Neural progenitor cell (in vitro differentiated cells): Measurements from ENCODE around the gene TCHP. TPM values are rescaled to one million over a fixed set of nuclear protein-coding genes. Genes with fewer than 3 reads are reported as not detected.

ENCODE experiments used
- DNase-seq: peaks from one replicate; pipeline ENCODE4 v3.0.0-alpha.2; 2016; ENCODE audit warnings: low spot score
- H2AFZ ChIP-seq: fragments of 200-600 bp; sonication (generic); replicated peaks from 2 replicates; pipeline ENCODE4 v1.6.1; 2016; ENCODE audit warnings: antibody characterized with exemption
- H3F3A ChIP-seq: fragments of 200-600 bp; sonication (generic); 2 replicates; pipeline ENCODE4 v1.6.1; 2016; ENCODE audit warnings: antibody characterized with exemption, low read depth
- H3K27ac ChIP-seq: fragments of 200-600 bp; sonication (generic); 2 replicates; pipeline ENCODE4 v1.5.1; 2016; ENCODE audit warnings: mild to moderate bottlenecking
- H3K27me3 ChIP-seq: fragments of 200-600 bp; sonication (generic); 2 replicates; pipeline ENCODE4 v1.6.1; 2016; ENCODE audit warnings: mild to moderate bottlenecking, moderate library complexity
- H3K36me3 ChIP-seq: fragments of 200-600 bp; sonication (generic); 2 replicates; pipeline ENCODE4 v1.5.1; 2016
- H3K4me1 ChIP-seq: fragments of 200-600 bp; sonication (generic); 2 replicates; pipeline ENCODE4 v1.6.1; 2016; ENCODE audit warnings: mixed run types
- H3K4me2 ChIP-seq: fragments of 200-600 bp; sonication (generic); 2 replicates; pipeline ENCODE4 v1.6.1; 2016
- H3K4me3 ChIP-seq: fragments of 200-600 bp; sonication (generic); 2 replicates; pipeline ENCODE4 v1.5.1; 2016
- H3K79me2 ChIP-seq: fragments of 200-600 bp; sonication (generic); 2 replicates; pipeline ENCODE4 v1.6.1; 2016; ENCODE audit warnings: low read depth
- H3K9ac ChIP-seq: fragments of 200-600 bp; sonication (generic); 2 replicates; pipeline ENCODE4 v1.6.1; 2016
- H3K9me3 ChIP-seq: fragments of 200-600 bp; sonication (generic); 2 replicates; pipeline ENCODE4 v1.5.1; 2016; ENCODE audit warnings: low read depth
- H4K20me1 ChIP-seq: fragments of 200-600 bp; sonication (generic); 2 replicates; pipeline ENCODE4 v1.6.1; 2016; ENCODE audit warnings: low read depth
- H3K27ac Mint-ChIP-seq: 3 replicates; pipeline ENCODE4 v1.8.0; 2021; ENCODE audit warnings: mixed read lengths
- H3K27me3 Mint-ChIP-seq: 2 replicates; pipeline ENCODE4 v1.8.0; 2022; ENCODE audit warnings: low read depth, mild to moderate bottlenecking, inconsistent platforms, moderate library complexity, mixed read lengths; ENCODE audit not compliant: insufficient read depth
- H3K36me3 Mint-ChIP-seq: 3 replicates; pipeline ENCODE4 v1.8.0; 2021; ENCODE audit warnings: mixed read lengths
- H3K4me1 Mint-ChIP-seq: 3 replicates; pipeline ENCODE4 v1.8.0; 2021; ENCODE audit warnings: mixed read lengths
- H3K4me3 Mint-ChIP-seq: 3 replicates; pipeline ENCODE4 v1.8.0; 2021; ENCODE audit warnings: mild to moderate bottlenecking, moderate library complexity, mixed read lengths
- H3K9me3 Mint-ChIP-seq: 3 replicates; pipeline ENCODE4 v1.8.0; 2020; ENCODE audit warnings: mixed read lengths
- CTCF ChIP-seq: fragments of 200-600 bp; sonication (generic); IDR thresholded peaks from 2 replicates; pipeline ENCODE4 v1.5.1; 2017; ENCODE audit warnings: antibody characterized with exemption, mild to moderate bottlenecking
- EZH2 ChIP-seq: fragments of 200-600 bp; sonication (generic); IDR thresholded peaks from 2 replicates; pipeline ENCODE4 v1.6.1; 2017; ENCODE audit warnings: antibody characterized with exemption, mild to moderate bottlenecking, moderate library complexity
- EZH2phosphoT487 ChIP-seq: fragments of 200-600 bp; sonication (generic); IDR thresholded peaks from 2 replicates; pipeline ENCODE4 v1.6.1; 2017; ENCODE audit warnings: antibody characterized with exemption
- total RNA-seq: library from RNA; depleted of rRNA; stranded (reverse); fragments of >200 nt; gene quantifications from 2 replicates; pipeline ENCODE4 v1.2.3, GENCODE V29; 2015; ENCODE audit warnings: low replicate concordance

The TCHP gene
- total RNA-seq, 1 donor from 2014 or later, result 15.2 TPM

DNA sequence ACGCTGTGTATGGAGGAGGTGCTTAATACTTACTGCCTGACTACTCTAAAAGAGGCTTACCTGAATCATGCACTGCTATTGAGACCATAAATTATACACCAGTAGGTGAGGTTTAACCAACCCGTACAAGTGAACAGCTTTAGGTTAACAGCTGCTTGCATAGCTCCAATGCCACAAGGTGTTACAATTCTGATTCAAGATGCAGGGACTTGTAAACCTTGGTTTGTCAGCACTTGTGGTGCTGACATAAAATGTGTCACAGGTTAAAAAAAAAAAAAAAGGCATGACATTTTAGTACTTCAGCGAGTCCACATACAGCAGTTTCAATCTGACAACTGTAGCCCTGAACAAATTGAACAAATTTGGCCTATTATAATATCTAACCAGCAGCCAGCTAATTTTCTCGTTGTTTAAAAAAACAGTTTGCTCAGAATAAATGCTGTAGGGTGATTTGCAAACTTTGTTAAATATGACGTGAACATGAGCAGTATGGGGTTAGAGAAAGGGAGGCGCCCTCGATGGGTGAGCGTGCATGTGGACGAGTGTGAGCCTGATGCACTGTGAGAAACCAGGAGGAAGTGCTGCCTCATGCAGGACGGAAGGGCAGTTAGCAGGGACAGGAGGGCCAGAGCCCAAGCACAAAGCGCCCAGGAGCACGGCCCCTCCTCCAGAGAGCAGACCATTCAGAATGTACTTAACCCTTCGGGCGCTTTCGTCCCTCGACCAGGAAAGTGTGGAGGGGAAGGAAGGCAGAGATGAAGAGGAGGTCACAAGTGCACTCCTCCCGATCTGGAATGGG lies 44.7 kb downstream of the TCHP start:
- Histone ChIP-seq H3K9ac (no peak overlapping the region), H4K20me1 (no peaks in the 10 kb centered on the region), H3K9me3 (no peaks in the 10 kb centered on the region), H3K36me3 (no peaks in the 10 kb centered on the region), H3K27me3 (no peaks in the 10 kb centered on the region), H3K4me2 (peak overlapping the region; percentile 70), H3K4me3 (peak overlapping the region; percentile 7), H3K27ac (no peak overlapping the region), H3F3A (peaks cover 30% of the 10 kb centered on the region), H3K4me1 (peaks cover 36% of the 10 kb centered on the region), H3K79me2 (no peaks in the 10 kb centered on the region), H2AFZ (peak overlapping the region; percentile 73)
- peak overlapping the region; percentile 41 for H3K4me3 Mint-ChIP-seq
- H3K27ac Mint-ChIP-seq, result peak overlapping the region; percentile 92
- no peaks in the 10 kb centered on the region for H3K9me3 Mint-ChIP-seq
- peaks cover 37% of the 10 kb centered on the region for H3K4me1 Mint-ChIP-seq
- peaks cover 6% of the 10 kb centered on the region for H3K27me3 Mint-ChIP-seq
- DNase-seq, result peak; percentile 89
- TF ChIP-seq EZH2phosphoT487 (no peak), CTCF (peak; percentile 21)
- H3K36me3 Mint-ChIP-seq, result peaks cover 17% of the 10 kb centered on the region

GRCh38 chr12:109946505-109946904 lies 46.4 kb downstream of the TCHP start:
- H3K4me3 ChIP-seq, result no peak overlapping the region
- peaks cover 44% of the 10 kb centered on the region for H3K4me1 Mint-ChIP-seq
- peaks cover 36% of the 10 kb centered on the region for H3K4me1 ChIP-seq
- H3K27me3 Mint-ChIP-seq, result peaks cover 4% of the 10 kb centered on the region
- H3K27ac Mint-ChIP-seq, result peak overlapping the region; percentile 94
- H3K36me3 Mint-ChIP-seq, result peaks cover 16% of the 10 kb centered on the region
- peak overlapping the region; percentile 58 for H3K4me3 Mint-ChIP-seq
- no peaks in the 10 kb centered on the region for H3K79me2 ChIP-seq
- no peak overlapping the region for H3K9ac ChIP-seq
- TF ChIP-seq EZH2, result no peak
- TF ChIP-seq CTCF, result no peak
- TF ChIP-seq EZH2phosphoT487, result no peak
- H3K27me3 ChIP-seq, result no peaks in the 10 kb centered on the region
- peak overlapping the region; percentile 68 for H2AFZ ChIP-seq
- H3K36me3 ChIP-seq, result no peaks in the 10 kb centered on the region
- H3F3A ChIP-seq, result peaks cover 30% of the 10 kb centered on the region
- H4K20me1 ChIP-seq, result no peaks in the 10 kb centered on the region
- peak overlapping the region; percentile 60 for H3K4me2 ChIP-seq
- no peaks in the 10 kb centered on the region for H3K9me3 Mint-ChIP-seq
- no peaks in the 10 kb centered on the region for H3K9me3 ChIP-seq
- H3K27ac ChIP-seq, result peak overlapping the region; percentile 81
- DNase-seq, result peak; percentile 69

DNA sequence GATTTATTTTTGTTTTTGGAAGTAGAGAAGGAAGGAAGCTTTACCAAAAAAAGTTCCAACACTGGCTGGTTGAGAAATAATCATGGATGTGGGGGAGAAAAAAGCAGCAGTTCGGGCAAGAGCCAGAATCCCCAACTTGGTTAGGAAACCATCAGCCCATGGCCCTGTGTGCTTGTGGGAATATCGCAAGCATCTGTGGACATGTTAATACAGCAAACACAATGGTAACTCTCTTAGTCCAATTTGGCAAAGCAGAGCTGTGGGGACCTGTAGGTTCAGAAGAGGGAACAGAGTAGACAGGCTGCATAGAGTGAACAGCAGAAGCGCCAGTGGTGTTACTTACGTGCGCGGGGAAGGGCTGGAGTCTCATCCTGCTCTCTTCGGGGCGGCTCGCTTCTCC lies 46.8 kb downstream of the TCHP start:
- Histone ChIP-seq H3K79me2 (no peaks in the 10 kb centered on the region), H3F3A (peaks cover 30% of the 10 kb centered on the region), H2AFZ (peak overlapping the region; percentile 68), H3K4me3 (no peak overlapping the region), H3K27me3 (no peaks in the 10 kb centered on the region), H4K20me1 (no peaks in the 10 kb centered on the region), H3K9me3 (no peaks in the 10 kb centered on the region), H3K4me2 (peak overlapping the region; percentile 60), H3K36me3 (no peaks in the 10 kb centered on the region), H3K27ac (peak overlapping the region; percentile 81), H3K9ac (no peak overlapping the region), H3K4me1 (peaks cover 36% of the 10 kb centered on the region)
- DNase-seq, result no peak
- peaks cover 17% of the 10 kb centered on the region for H3K36me3 Mint-ChIP-seq
- peaks cover 46% of the 10 kb centered on the region for H3K4me1 Mint-ChIP-seq
- no peak overlapping the region for H3K4me3 Mint-ChIP-seq
- no peaks in the 10 kb centered on the region for H3K9me3 Mint-ChIP-seq
- no peak for TF ChIP-seq CTCF
- TF ChIP-seq EZH2phosphoT487, result no peak
- TF ChIP-seq EZH2, result no peak
- H3K27ac Mint-ChIP-seq, result peak overlapping the region; percentile 94
- H3K27me3 Mint-ChIP-seq, result peaks cover 4% of the 10 kb centered on the region
